Measurements from ENCODE around the gene PAQR4.

PAQR4 gene

DNA sequence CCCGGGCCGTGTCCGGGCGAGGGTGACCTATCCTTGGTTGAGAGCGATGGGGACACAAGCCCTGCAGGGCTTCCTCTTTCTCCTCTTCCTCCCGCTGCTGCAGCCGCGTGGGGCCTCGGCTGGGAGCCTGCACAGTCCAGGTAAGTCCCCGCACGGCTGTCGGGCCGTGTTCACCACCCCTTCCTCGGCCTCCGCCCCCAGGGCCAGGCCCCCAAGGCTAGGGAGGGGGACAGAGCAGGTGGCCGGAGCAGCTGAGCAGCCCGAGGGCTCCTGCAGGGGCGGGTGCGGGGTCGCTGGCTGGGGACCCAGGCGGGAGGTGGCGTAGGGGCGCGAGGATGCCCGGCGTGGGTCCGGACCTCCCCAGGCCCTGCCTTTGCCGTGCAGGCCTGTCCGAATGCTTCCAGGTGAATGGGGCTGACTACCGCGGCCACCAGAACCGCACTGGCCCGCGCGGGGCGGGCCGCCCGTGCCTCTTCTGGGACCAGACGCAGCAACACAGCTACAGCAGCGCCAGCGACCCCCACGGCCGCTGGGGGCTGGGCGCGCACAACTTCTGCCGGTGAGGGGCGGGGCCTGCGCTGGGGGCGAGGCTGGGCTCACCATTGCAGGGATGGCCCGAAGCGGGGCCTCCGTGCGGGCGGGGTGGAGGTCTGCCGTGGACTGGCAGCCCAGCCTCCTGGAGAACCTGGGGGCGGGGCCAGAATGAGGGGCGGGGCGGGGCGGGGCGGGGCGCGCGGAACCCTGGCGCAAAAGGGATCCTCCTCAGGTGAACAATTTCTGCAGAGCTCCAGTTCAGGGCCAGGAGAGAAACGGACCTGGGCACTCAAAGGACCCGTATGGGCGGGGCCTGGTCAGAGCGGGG, 4.4 kb upstream of the PAQR4 start:
- DNase-seq (ENCODE audit: low spot score): no peak

- DNase-seq (ENCODE audit: low spot score): no peak
Observed at GRCh38 chr16:2966043-2966807, 2.9 kb upstream of the PAQR4 start.

- no peak for DNase-seq (ENCODE audit: low spot score)
Observed at GRCh38 chr16:2966808-2967191, 2.3 kb upstream of the PAQR4 start.

GRCh38 chr16:2967211-2967631, 1.9 kb upstream of the PAQR4 start:
- no peak for DNase-seq (ENCODE audit: low spot score)

GRCh38 chr16:2967721-2968161, 1.4 kb upstream of the PAQR4 start:
- no peak for DNase-seq (ENCODE audit: low spot score)

GRCh38 chr16:2968368-2968737, 795 bp upstream of the PAQR4 start:
- no peak for DNase-seq (ENCODE audit: low spot score)

DNA sequence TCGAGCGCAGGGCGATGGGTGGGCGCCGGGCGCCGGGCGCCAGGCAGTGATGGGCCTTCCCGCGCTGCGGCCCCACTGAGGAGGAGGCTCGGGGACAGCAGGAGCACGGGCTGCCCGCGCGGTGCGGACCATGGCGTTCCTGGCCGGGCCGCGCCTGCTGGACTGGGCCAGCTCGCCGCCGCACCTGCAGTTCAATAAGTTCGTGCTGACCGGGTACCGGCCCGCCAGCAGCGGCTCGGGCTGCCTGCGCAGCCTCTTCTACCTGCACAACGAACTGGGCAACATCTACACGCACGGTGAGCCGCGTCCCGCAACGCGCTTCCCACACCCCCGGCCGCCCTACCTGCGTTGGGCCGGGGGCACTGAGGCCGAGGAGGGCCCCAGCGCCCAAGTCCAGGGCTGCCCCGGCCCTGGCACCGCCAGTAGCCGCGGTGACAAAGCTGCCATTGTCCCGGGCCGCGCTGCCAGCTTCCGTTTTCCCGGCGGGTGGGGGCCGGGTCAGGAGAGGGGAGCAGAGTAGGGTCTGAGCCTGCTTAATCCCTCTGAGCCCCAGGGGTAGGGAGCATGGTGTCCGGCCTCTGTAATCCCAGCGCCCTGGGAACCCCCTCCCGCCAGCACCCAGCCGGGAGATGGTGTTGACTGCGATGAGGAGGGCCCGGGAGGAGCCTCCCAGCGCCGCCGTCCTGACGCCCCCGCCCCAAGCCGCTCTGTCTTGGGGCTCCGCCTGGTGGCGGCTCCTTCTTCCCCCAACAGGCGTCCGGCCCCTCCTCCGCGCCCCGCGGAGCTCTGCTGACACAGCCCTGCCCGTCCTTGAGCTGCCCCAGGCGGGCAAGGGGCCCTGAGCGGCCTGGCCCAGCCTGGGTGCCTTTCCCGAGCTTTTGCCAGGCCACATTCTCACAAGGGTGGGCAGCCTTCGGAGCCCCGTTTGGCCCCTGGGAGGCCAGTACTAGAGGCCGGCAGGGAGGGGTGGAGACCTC, 685 bp downstream of the PAQR4 start:
- peak; percentile 41 for DNase-seq (ENCODE audit: low spot score)

- no peak for DNase-seq (ENCODE audit: low spot score)
Observed at GRCh38 chr16:2970563-2970962, 1.4 kb downstream of the PAQR4 start.

GRCh38 chr16:2971134-2971984, 2.2 kb downstream of the PAQR4 start:
- no peak for DNase-seq (ENCODE audit: low spot score)

- no peak for DNase-seq (ENCODE audit: low spot score)
Observed at GRCh38 chr16:2971985-2972784, 3.0 kb downstream of the PAQR4 start.

DNA sequence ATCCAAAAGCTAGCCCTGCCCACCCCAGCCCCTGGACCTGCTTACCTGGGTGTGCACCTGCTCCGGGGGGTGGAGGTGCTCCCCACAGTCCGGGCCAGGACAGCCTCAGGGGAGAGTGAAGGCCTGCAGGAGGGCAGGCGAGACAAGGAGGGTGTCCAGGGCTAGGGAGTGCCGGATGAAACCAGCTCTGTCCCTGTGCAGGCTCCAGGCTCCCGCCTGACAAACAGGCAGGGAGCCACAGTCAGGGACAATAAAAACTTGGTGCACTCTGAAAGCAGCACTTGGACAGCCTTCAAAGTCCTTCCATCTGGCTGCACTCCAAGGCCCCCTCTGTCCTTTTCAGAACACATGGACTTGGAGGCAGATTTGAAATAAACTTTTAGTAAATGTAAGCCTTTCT, 3.9 kb downstream of the PAQR4 start:
- DNase-seq (ENCODE audit: low spot score): no peak

DNA sequence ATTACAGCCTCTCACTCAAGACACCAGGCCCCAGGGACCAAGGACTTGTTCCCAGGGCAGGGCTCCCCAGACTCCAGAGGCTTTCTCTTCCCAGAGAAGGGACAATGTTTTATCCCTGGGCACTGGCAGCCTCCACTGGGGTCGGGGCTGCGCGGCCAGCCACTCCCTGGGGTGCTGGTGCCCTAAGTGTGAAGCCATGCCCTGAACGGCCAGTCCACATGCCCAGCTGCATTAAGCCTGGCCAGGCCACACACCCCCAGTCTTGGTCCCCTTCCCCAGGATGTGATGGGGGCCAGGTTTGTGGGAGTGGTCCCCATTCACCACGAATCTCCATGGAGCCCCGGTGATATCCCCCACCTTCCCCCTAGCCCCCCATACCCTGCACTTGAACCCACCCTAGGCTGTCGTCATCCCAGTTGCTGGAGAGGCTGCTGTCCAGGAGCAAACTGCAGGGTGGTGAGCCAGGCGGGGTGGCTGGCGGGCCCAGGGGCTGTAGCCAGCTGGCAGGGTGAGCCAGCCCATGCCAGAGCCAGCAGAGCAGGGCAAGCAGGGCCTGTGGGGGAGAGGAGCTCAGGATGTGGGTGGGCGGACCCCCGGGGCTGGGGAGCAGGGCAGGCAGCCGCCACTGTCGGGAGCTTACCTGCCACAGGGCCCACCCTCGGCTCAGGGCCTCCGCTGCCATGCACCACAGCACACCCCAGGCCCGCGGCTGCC, 4.6 kb downstream of the PAQR4 start:
- DNase-seq (ENCODE audit: low spot score): no peak

DNA sequence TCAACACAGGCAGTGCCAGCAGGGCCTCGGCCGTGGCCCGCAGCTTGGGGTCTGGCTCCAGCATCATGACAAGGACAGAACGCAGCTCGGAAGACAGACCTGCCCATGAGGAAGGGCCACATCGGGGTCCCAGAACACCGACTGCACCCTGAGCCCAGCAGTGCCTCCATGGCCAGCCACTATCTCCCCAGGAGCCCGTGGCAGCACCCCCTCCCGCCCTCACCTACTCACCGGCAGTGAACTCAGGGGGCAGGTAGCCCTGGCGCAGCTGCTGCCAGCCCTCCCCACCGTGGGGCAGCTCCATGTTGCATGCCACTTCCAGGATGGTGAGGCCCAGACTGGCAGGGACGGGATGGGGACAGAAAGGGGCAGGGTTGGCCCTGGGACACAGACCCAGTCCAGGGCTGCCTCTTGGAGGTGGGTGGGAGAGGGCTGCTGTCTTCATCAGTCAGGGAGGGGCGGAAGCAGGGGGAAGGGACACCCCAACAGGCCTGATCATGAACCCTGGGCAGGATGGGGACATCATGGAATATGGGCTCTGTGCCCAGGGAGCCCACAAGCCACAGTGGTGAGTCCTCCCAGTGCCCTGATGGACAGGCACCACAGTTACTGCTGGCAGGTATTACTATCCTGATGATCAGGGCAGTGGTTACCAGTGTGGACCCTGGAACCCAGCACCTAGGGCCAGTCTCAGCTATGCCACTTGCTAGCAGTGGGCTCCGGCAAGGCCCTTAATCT, 5.3 kb downstream of the PAQR4 start:
- no peak for DNase-seq (ENCODE audit: low spot score)

- no peak for DNase-seq (ENCODE audit: low spot score)
Observed at GRCh38 chr16:2975161-2975795, 6.1 kb downstream of the PAQR4 start.

- no peak for DNase-seq (ENCODE audit: low spot score)
Observed at GRCh38 chr16:2976201-2976600, 7.1 kb downstream of the PAQR4 start.

DNA sequence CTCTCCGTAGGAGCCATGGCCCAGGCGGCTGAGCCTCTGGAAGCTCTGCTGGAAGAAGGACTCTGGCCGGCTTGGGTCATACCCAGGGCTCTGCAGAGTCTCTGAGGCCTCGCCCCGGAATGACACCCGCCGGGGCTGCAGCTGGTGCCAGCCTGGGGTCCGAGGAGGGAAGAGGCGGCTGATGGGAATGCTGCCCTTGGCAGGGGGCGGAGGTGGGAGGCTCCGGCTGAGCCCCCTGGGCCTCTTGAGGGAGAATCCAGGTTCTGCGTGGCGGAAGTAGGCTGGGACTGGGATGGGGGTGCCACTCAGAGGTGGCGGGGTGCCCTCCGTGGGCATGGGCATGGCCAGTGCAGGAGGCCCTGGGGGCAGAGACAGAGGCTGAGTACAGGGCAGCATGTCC, 7.5 kb downstream of the PAQR4 start:
- no peak for DNase-seq (ENCODE audit: low spot score)

DNA sequence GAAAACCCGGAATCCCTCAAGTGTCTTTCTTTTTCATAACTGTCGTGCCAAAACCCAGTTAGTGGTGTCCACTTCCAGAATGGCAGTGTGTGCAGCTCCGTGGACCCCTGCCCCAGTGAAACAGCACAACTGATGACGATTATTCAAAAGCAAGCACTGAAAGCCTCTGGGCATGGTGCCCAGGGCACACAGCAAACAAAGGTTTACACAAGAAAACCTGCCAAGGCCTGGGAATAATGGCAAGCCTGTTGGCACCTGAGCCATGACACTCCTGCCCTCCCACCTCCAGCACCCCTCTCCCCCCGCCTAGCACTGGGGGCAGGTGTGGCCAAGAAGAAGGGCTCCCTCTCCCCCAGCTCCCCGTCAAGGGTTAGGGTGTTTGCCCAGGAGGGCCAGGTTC, 8.3 kb downstream of the PAQR4 start:
- no peak for DNase-seq (ENCODE audit: low spot score)

DNA sequence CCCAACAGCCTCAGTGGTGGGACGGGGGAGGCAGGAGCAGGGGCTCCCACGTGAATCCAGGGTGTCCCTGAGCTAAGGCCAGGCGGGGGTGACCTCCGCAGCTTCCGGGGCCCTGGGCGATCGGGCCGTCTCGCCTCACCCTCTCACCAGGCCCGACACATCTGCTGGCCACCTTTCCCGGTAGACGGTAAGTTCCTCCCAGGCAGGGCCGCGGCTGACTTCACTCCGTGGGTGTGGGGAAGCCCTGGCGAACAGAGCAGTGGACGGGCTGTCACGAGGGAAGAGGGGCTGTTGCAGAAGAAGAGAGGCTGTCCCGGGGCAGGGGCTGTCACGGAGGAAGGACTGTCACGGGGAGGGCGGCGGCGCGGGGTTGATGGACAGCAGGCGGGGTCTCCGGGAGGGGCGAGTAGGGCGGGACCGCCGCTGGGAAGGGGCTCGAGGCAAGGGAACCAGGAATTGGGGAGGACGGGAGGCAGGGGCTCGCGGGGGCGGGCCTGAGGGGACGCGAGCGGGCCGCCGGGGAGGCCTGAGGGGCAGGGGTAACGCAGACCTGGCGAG, 10.6 kb downstream of the PAQR4 start:
- no peak for DNase-seq (ENCODE audit: low spot score)

Data from AG08395 (cell line).